OCI-LY3 (cell line): Measurements from ENCODE around the gene ELL2.

Experiments
- EZH2phosphoT487 ChIP-seq: fragments of 200-600 bp; shearing (Covaris generic); IDR thresholded peaks from 2 replicates; pipeline ENCODE4 v1.6.1; 2018; ENCODE audit warnings: antibody characterized with exemption, mixed run types, low read depth
- TF ChIP-seq, protein P1 (sequence below): fragments of 200-600, 300-600 bp; sonication (generic); IDR thresholded peaks from 2 replicates; pipeline ENCODE4 v1.5.1; 2014; ENCODE audit warnings: antibody characterized with exemption, low read length, low read depth

DNA sequence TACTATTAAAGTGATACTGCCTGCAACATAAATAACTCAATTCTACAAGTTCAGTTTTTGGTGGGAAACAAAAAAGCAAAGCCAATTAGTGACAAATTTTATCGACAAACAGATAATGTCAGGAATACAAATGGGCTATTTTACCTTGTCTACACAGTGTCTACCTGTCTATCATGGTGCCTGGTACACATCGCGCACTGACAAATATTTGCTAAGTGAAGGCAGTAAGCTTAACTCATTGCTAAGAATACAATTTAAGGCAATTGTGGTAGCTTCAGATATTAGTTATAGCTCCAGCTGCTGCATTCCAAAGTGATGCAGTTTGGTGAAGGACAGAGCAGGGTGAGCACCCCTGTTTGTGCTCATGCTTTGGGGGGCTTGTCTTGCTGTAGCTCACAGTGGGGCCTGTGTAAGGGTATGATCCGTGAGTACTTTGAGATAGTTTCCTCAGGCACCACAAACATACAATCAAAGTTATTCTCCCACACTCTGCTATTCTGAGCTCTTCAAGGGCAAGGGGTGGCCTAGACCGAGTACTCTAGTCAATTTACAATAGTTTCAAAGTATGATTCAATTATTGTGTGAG is 24.7 kb downstream of the ELL2 start:
- no peak for TF ChIP-seq EZH2phosphoT487
- TF ChIP-seq, protein P1, sequence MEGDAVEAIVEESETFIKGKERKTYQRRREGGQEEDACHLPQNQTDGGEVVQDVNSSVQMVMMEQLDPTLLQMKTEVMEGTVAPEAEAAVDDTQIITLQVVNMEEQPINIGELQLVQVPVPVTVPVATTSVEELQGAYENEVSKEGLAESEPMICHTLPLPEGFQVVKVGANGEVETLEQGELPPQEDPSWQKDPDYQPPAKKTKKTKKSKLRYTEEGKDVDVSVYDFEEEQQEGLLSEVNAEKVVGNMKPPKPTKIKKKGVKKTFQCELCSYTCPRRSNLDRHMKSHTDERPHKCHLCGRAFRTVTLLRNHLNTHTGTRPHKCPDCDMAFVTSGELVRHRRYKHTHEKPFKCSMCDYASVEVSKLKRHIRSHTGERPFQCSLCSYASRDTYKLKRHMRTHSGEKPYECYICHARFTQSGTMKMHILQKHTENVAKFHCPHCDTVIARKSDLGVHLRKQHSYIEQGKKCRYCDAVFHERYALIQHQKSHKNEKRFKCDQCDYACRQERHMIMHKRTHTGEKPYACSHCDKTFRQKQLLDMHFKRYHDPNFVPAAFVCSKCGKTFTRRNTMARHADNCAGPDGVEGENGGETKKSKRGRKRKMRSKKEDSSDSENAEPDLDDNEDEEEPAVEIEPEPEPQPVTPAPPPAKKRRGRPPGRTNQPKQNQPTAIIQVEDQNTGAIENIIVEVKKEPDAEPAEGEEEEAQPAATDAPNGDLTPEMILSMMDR = no peak
